Posterior vena cava (tissue), 2 donors: ENCODE measurements around the gene FEM1C. TPM values are rescaled to one million over a fixed set of nuclear protein-coding genes. Genes with fewer than 3 reads are reported as not detected.
A peak's percentile ranks its signal among the peaks of the same experiment; 100 is the strongest.

Source experiments
- DNase-seq: peaks from one replicate; pipeline ENCODE4 v3.0.0-alpha.2; 2020; ENCODE audit warnings: low spot score
- intact Hi-C, 2 donors: fragments of 100-400 bp; cut with DNase I; formaldehyde crosslinking; loops; one replicate each; pipeline versions ENCODE4 v1.14.1 to v1.14.2; 2022 to 2023
- total RNA-seq, 2 donors: library from RNA; stranded (reverse); fragmentation: NEBNext Ultra II Directional; extraction: Animal tissue kit (Norgen Biotek cat#: 25700); gene quantifications; one replicate each; pipeline ENCODE4 v1.2.1, GENCODE V29; 2021
- donor health status: DM: yes; HTN: yes; CAD: no.
- donor health status: DM: yes; HTN: yes; CAD: no.

Gene FEM1C
- total RNA-seq, 2 donors from 2014 or later: 25.6 to 32.8 TPM

GRCh38 chr5:115561176-115561575, 16.6 kb upstream of the FEM1C start:
- intact Hi-C loops: no loop called here

GRCh38 chr5:115559524-115559923, 14.9 kb upstream of the FEM1C start:
- intact Hi-C loops: no loop called here
- DNase-seq: no peak

More at GRCh38 chr5:115561176-115561575, 16.6 kb upstream of the FEM1C start:
- no peak for DNase-seq

- intact Hi-C loops: no loop called here
- DNase-seq: no peak
Observed at GRCh38 chr5:115558388-115558956, 13.9 kb upstream of the FEM1C start.

DNA sequence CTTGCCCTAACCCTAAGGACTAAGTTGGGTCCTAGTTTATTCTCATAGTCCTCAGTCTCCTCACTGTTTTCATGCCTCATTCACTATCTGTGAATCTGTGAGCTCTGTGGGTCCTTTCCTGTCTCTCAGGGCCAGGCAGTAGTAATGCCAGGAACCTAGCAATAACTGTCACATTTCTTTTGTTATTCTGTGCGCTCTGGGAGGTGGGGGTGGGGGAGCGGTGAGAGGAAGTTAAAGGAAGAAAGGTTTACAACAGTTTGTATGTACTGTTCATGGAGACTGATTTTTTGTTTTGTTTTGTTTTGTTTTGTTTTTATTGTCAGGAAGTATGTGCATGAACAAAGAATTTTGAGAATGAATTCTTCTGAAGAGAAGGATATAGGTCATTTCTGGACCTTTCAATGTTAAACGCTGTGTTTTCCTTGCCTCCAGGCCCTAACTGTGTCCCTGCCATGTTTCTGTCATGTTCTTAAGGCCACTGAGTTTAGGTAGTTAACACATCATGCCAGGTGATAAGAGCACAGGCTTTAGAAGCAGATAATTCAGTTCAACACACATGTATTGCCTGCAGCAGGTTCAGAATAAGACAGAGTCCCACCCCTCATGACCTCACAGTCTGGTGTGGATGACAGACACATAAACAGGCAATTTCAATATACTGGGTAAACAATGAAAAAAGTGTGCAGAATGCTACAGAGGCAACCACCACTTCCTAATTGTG, 13.3 kb upstream of the FEM1C start:
- intact Hi-C loops: no loop called here
- DNase-seq: no peak

DNA sequence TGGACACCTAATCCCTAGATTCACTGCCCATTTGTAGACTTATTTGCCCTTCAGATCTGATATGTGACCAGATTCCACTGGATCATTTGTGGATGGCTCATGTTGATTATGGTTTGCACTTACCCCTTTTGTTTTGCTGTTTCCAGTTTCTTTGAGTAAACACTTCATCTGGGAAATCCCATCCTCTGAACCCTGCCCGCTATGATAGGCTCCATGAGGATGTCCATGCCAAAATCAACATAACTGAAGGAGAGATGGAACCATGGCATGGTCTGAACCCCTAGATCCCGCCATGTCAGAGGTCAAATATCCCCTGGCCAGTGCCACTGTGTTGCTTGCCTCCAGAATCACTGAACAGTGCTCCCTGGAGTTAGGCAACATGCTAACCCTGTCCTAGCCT, 11.7 kb upstream of the FEM1C start:
- no peak for DNase-seq
- intact Hi-C loops: no loop called here

DNA sequence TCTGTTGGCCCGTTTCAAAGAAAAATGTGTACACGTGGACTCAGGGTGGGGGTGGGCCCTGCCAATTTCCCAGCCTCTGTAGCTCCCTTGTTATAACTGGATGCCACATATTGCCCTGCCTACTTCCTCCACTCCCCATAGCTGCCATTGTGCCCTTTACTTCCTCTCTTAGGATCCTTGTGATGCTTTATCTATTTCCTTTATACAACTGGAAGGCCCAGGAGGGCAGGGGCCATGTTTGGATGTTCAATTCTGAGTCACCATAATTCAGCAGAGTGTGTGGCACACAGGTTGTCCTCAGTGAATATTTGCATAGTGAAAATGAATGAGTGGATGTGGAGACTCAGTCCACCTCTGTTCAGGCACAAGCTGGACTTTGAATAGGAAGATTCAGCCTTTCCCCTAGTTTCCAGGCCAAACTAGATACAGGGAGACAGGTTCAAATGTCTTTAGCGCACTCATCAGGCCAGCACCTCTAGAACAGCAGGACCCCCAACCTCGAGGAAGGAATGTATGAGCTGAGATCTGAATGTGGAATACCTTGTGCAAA, 10.6 kb upstream of the FEM1C start:
- intact Hi-C loops: no loop called here
- no peak for DNase-seq

GRCh38 chr5:115553082-115553481, 8.5 kb upstream of the FEM1C start:
- intact Hi-C loops: no loop called here

GRCh38 chr5:115551415-115551814, 6.8 kb upstream of the FEM1C start:
- DNase-seq: no peak

More at GRCh38 chr5:115553082-115553481, 8.5 kb upstream of the FEM1C start:
- no peak for DNase-seq

DNA sequence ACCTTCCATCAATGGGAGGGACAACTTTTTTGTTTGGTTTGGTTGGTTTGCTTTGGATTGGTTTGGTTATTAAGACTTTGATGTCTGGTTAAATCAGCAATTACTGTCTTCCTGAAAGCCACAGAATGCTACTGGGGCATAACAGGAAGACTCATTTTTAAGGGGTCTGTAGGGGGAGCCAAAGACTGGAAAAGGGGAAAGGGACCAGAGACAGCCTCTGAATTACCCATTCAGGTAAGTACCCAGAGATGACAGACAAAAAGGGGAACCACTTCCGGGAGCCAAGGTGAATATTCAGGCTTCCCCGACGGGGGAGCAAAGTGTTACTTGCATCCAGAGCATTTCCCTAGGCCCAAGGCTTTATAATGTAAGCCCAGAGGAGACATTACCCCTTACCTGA, 4.6 kb upstream of the FEM1C start:
- DNase-seq: no peak
- intact Hi-C loops: no loop called here

More at GRCh38 chr5:115551415-115551814, 6.8 kb upstream of the FEM1C start:
- intact Hi-C loops: no loop called here

- DNase-seq: no peak
Observed at GRCh38 chr5:115548683-115549082, 4.1 kb upstream of the FEM1C start.

GRCh38 chr5:115545351-115545882, 842 bp upstream of the FEM1C start:
- DNase-seq: no peak
- intact Hi-C loops: no loop called here

More at GRCh38 chr5:115548683-115549082, 4.1 kb upstream of the FEM1C start:
- intact Hi-C loops: no loop called here

DNA sequence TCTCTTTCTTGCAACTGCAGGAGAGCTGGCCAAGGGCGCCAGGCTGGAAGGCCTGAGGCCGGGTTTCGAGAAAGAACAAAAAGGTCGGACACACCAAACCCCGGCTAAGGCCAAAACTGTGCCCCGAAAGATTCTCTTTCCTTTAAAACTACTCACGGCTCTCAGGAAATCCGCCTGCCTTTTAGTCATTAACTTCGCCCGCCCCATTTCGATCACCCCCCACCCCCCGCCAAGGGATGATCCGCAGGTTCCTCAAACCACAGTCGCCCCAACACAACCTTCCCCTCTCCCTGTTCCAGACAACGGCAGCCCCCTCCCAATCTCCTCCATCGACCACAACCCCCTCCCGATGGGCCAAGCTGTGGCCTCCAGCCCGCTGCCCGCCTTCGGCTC, 536 bp downstream of the FEM1C start:
- intact Hi-C loops: no loop called here
- peak; percentile 84 for DNase-seq

DNA sequence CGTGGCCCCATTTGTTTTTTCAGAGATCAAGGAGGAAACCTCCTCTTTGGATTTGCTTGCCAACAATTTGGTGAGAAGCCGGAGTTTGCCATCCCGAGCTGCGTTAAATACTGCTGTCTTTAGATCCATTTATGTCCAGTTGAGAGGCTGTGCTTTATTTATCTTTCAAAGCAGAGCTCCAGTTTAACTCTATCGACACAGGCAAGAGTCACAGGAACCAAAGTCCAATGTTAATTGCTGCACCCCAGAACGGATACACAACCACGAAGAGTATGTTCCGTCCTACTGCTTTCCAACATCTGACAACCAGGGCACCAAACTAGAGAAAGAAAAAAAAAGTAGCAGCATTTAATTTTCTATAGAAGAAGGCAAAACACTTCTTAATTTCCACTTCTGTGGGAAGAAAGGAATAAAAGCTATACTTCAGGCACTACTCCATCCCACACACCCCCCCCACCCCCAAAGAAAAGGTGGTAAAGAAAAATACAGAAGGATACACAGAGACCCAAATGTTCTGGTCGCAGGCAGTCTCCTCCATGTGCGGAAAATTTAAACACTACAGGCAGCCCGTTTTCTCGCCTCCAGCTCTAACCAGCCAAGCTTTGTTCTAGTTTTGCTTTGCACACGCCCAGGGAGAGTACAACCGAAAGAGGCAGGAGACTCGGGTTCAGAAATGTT, 1.1 kb downstream of the FEM1C start:
- intact Hi-C loops: no loop called here
- DNase-seq: no peak

DNA sequence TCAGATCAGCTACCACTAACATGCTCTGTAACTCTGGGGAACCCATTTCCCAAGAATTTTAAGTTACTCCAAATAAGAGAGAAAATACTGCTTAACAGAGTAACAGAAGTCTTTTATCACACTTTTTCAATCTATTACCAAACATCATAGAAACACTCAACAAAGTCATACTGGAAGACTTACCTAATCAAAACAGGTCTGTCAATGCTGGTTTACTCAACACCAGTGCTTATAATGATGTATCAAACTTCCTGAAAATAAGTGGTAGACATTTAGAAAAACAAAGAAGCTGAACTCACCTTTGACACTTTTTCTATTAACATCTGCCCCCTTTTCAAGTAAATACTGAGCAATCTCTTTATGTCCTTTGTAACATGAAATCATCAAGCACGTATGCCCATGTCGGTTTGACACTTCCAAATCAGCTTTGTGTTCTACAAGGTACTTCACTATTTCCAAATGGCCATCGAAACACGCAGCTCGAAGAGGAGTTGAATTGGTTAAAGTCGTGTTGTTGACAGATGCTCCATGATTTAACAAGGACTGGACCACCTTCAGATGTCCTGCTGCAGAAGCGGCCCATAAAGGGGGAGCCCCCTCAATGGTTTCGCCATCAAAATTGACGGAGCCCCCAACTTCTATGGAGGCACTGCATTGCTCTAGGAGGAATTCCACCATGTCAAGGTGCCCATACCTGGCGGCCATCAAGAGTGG, 1.8 kb downstream of the FEM1C start:
- no peak for DNase-seq
- intact Hi-C loops: no loop called here

GRCh38 chr5:115542086-115542485, 2.5 kb downstream of the FEM1C start:
- DNase-seq: no peak
- intact Hi-C loops: no loop called here

DNA sequence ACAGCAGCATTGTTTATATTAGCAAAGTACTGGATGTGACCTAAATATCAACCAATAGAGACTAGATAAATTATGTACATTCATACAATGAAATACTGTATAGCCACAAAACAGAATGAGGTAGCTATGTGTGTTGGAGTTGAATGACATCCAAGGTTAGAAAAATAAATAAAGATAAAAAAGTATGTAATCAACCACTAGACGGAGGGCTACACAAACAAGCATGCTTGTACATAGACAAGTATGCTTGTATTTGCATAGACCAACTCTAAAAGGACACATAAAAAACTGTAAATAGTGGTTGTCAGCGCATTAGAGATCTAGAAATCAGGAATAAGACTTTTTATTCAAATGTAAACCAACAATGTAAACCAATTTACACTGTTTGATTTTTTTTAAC, 3.0 kb downstream of the FEM1C start:
- DNase-seq: no peak
- intact Hi-C loops: no loop called here

DNA sequence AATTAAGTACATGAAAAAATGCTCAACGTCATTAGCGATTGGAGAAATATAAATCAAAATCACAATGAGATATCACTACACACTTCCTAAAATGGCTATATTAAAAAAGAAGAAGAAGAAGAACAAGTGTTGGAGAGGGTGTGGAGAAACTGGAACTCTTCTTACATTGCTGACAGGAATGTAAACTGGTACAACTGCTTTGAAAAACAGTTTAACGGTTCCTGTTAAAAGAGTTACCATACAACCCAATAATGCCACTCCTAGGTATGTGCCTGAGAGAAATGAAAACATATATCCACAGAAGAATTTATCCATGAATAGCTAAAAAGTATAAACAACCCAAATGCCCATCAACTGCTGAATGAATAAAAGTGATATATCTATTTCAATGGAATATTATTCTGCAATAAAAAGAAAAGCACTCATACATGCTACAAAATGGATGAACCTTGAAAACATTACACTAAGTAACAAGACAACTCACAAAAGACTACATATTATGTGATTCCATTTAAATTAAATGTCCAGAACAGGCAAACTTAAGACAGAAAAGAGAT, 9.0 kb downstream of the FEM1C start:
- intact Hi-C loops: no loop called here
- DNase-seq: no peak

- intact Hi-C loops: no loop called here
Observed at GRCh38 chr5:115532517-115532916, 12.1 kb downstream of the FEM1C start.

GRCh38 chr5:115531787-115532367, 12.7 kb downstream of the FEM1C start:
- intact Hi-C loops: no loop called here

More at GRCh38 chr5:115532517-115532916, 12.1 kb downstream of the FEM1C start:
- no peak for DNase-seq

More at GRCh38 chr5:115531787-115532367, 12.7 kb downstream of the FEM1C start:
- no peak for DNase-seq
